Measurements from ENCODE around the gene CFAP410. TPM values are rescaled to one million over a fixed set of nuclear protein-coding genes. Genes with fewer than 3 reads are reported as not detected.

Gene CFAP410
- total RNA-seq, 3 donors from 2014 or later = 22.0 to 33.0 (median 26.6) TPM

DNA sequence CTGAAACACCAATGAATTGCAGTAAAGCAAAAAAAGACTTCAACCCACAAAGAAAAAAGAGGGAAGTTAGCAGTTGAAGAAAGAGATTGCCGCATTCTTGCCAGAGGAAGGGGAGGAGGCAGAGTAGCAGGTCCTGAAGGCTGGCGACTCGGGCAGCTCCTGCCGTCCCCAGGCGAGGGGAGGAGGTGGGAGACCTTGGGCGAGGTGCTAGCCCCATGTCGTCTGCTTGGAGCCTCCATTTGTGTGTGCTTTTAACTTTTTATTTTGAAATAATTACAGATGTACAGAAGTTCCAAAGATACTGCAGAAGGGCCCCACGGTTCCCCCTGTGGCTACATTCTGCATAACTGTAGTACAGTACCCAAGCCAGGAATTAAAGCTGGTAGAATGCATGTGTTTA, 21.0 kb upstream of the CFAP410 start:
- DNase-seq (no peak), ATAC-seq (peak; percentile 14)
- no peaks in the 10 kb centered on the region for H3K36me3 ChIP-seq (ENCODE audit: low read depth)
- H3K4me3 ChIP-seq = no peak overlapping the region
- intact Hi-C loops (cut with DNase I, micrococcal nuclease) = no loop called here
- H3K4me1 ChIP-seq (ENCODE audit: low read depth) = no peaks in the 10 kb centered on the region
- TF ChIP-seq, protein P1, sequence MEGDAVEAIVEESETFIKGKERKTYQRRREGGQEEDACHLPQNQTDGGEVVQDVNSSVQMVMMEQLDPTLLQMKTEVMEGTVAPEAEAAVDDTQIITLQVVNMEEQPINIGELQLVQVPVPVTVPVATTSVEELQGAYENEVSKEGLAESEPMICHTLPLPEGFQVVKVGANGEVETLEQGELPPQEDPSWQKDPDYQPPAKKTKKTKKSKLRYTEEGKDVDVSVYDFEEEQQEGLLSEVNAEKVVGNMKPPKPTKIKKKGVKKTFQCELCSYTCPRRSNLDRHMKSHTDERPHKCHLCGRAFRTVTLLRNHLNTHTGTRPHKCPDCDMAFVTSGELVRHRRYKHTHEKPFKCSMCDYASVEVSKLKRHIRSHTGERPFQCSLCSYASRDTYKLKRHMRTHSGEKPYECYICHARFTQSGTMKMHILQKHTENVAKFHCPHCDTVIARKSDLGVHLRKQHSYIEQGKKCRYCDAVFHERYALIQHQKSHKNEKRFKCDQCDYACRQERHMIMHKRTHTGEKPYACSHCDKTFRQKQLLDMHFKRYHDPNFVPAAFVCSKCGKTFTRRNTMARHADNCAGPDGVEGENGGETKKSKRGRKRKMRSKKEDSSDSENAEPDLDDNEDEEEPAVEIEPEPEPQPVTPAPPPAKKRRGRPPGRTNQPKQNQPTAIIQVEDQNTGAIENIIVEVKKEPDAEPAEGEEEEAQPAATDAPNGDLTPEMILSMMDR (IDR thresholded peaks at IDR 0.05) = no peak
- H3K9me3 ChIP-seq = no peaks in the 10 kb centered on the region

GRCh38 chr21:44359396-44359795, 20.2 kb upstream of the CFAP410 start:
- intact Hi-C loops (cut with DNase I, micrococcal nuclease) = no loop called here
- TF ChIP-seq, protein P1 (IDR thresholded peaks at IDR 0.05) = no peak
- ATAC-seq (no peak), DNase-seq (no peak)
- Histone ChIP-seq H3K4me1 (ENCODE audit: low read depth) (no peaks in the 10 kb centered on the region), H3K36me3 (ENCODE audit: low read depth) (no peaks in the 10 kb centered on the region), H3K9me3 (no peaks in the 10 kb centered on the region), H3K4me3 (no peak overlapping the region)

DNA sequence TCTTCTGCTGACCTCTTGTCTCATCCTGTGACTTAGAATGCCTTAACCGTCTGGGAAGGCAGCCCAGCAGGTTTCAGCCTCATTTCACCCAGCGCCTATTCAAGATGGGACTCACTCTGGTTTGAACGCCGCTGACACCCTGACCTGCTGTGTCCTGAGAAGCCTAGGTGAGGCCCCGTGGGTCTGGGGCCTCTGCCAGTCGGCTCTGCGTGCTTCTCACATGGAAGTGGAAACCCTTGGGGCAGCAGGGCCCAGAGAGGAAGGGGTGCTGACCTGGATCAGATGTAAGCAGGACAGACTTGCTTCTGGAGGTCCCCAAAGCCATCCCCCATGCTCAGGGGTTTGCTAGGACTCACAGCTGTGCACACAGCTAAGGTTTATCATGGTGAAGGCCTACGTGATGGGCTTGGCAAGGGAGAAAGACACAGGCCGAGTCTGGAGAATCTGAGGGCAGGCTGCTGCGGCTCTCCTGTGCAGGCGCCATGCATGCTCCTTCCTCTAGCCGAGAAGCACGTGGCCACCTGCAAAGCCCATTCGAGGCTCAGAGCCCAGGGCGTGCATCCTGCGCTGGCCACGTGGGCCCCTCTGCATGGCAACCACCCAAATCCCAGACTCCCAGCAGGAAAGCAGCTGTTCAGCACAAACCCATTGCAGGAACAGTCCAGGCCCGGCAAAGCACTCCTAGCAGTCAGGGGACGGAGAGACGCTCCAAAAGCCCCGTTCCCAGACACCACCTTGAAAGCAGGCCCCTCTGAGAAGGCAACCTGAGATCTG, 18.1 kb upstream of the CFAP410 start:
- TF ChIP-seq, protein P1 (IDR thresholded peaks at IDR 0.05) = no peak
- DNase-seq (no peak), ATAC-seq (no peak)
- H3K4me1 ChIP-seq (ENCODE audit: low read depth) = peaks cover 3% of the 10 kb centered on the region
- H3K4me3 ChIP-seq = no peak overlapping the region
- intact Hi-C loops (cut with DNase I, micrococcal nuclease) = no loop called here
- no peaks in the 10 kb centered on the region for H3K36me3 ChIP-seq (ENCODE audit: low read depth)
- no peaks in the 10 kb centered on the region for H3K9me3 ChIP-seq

GRCh38 chr21:44356636-44357035, 17.4 kb upstream of the CFAP410 start:
- H3K4me3 ChIP-seq = no peak overlapping the region
- TF ChIP-seq, protein P1 (IDR thresholded peaks at IDR 0.05) = no peak
- DNase-seq (peak in 1 of 3 donors; percentile 19), ATAC-seq (peak; percentile 12)
- no peaks in the 10 kb centered on the region for H3K36me3 ChIP-seq (ENCODE audit: low read depth)
- no peaks in the 10 kb centered on the region for H3K9me3 ChIP-seq
- intact Hi-C loops (cut with DNase I, micrococcal nuclease) = no loop called here
- H3K4me1 ChIP-seq (ENCODE audit: low read depth) = peaks cover 3% of the 10 kb centered on the region

- DNase-seq (no peak), ATAC-seq (no peak)
- Histone ChIP-seq H3K4me1 (ENCODE audit: low read depth) (peaks cover 3% of the 10 kb centered on the region), H3K36me3 (ENCODE audit: low read depth) (no peaks in the 10 kb centered on the region), H3K4me3 (no peak overlapping the region), H3K9me3 (no peaks in the 10 kb centered on the region)
- TF ChIP-seq, protein P1 (IDR thresholded peaks at IDR 0.05) = no peak
- intact Hi-C loops (cut with DNase I, micrococcal nuclease) = no loop called here
These were observed 17.0 kb upstream of the CFAP410 start for GRCh38 chr21:44356160-44356559.

All from mucosa of descending colon (tissue), 3 donors.